Gastroesophageal sphincter (tissue), 3 donors: Measurements from ENCODE around the gene POC1A.

ENCODE experiments used
- CTCF ChIP-seq, 4 experiments: fragments of 200-600 bp in 2 of 4; fragments of 450-650 bp in 2 of 4; sonication (generic) in 1 of 4; IDR thresholded peaks; one replicate each; pipeline ENCODE4 v1.5.1; 2017 to 2019; ENCODE audit warnings: antibody characterized with exemption in 4 of 4, mild to moderate bottlenecking in 2 of 4, moderate library complexity in 2 of 4
- EP300 ChIP-seq: sonication (generic); formaldehyde crosslinking; IDR thresholded peaks from one replicate; pipeline ENCODE4 v1.6.1; 2017; ENCODE audit warnings: antibody characterized with exemption, mild to moderate bottlenecking
- POLR2A ChIP-seq, 2 donors: fragments of 450-650 bp; IDR thresholded peaks; one replicate each; pipeline ENCODE4 v1.6.1; 2017; ENCODE audit warnings: antibody characterized with exemption in 2 of 2, mild to moderate bottlenecking in 2 of 2, moderate library complexity in 1 of 2
- POLR2AphosphoS5 ChIP-seq: sonication (generic); formaldehyde crosslinking; IDR thresholded peaks from one replicate; pipeline ENCODE4 v1.6.1; 2017; ENCODE audit warnings: antibody characterized with exemption

- TF ChIP-seq CTCF (IDR thresholded peaks at IDR 0.05) (no peak), EP300 (no peak), POLR2A (IDR thresholded peaks at IDR 0.05) (no peak), POLR2AphosphoS5 (no peak)
These were observed 44.7 kb upstream of the POC1A start for GRCh38 chr3:52198643-52199608.
